Gastroesophageal sphincter (tissue), 4 donors: ENCODE data around the gene ZNF789. TPM values are rescaled to one million over a fixed set of nuclear protein-coding genes. Genes with fewer than 3 reads are reported as not detected.

Source experiments
- ATAC-seq: fragments of 150-250 bp; one replicate; pipeline ENCODE4 v1.9.1; 2016; ENCODE audit warnings: mild to moderate bottlenecking, moderate library complexity
- H3K27ac ChIP-seq, 4 donors: fragments of 200-600 bp; sonication (generic) in 3 of 4; 1 replicate in 3 of 4; 2 replicates in 1 of 4; pipeline ENCODE4 v1.5.1; 2016 to 2019
- H3K27me3 ChIP-seq: fragments of 200-600 bp; sonication (generic); one replicate; pipeline ENCODE4 v1.5.1; 2019
- H3K36me3 ChIP-seq, 2 donors: fragments of 200-600 bp; sonication (generic); one replicate each; pipeline ENCODE4 v1.5.1; 2019; ENCODE audit warnings: control low read depth in 1 of 2
- H3K4me1 ChIP-seq, 3 donors: fragments of 200-600 bp; sonication (generic); 1 replicate in 2 of 3; 2 replicates in 1 of 3; pipeline ENCODE4 v1.5.1; 2016 to 2019; ENCODE audit warnings: control low read depth in 2 of 3
- H3K4me3 ChIP-seq, 2 donors: fragments of 200-600 bp; sonication (generic); one replicate each; pipeline ENCODE4 v1.5.1; 2019; ENCODE audit warnings: mild to moderate bottlenecking in 1 of 2, moderate library complexity in 1 of 2
- H3K9me3 ChIP-seq, 3 donors: fragments of 200-600 bp; sonication (generic); one replicate each; pipeline ENCODE4 v1.5.1; 2017 to 2019; ENCODE audit warnings: control low read depth in 2 of 3
- EP300 ChIP-seq: sonication (generic); formaldehyde crosslinking; IDR thresholded peaks from one replicate; pipeline ENCODE4 v1.6.1; 2017; ENCODE audit warnings: antibody characterized with exemption, mild to moderate bottlenecking
- POLR2A ChIP-seq, 2 donors: fragments of 450-650 bp; IDR thresholded peaks; one replicate each; pipeline ENCODE4 v1.6.1; 2017; ENCODE audit warnings: antibody characterized with exemption in 2 of 2, mild to moderate bottlenecking in 2 of 2, moderate library complexity in 1 of 2
- POLR2AphosphoS5 ChIP-seq: sonication (generic); formaldehyde crosslinking; IDR thresholded peaks from one replicate; pipeline ENCODE4 v1.6.1; 2017; ENCODE audit warnings: antibody characterized with exemption
- WGBS, 2 donors: methylation state at CpG; one replicate each; pipeline ENCODE4 v1.1.5; 2018; ENCODE audit warnings: low coverage in 1 of 2; 5-methylcytosine and 5-hydroxymethylcytosine counted together
- total RNA-seq, 4 donors: library from RNA; depleted of rRNA; stranded (reverse); fragments of >200 nt; gene quantifications; one replicate each; pipeline ENCODE4 v1.1.0, GENCODE V29; 2016
- TF ChIP-seq, protein P1 (sequence below), 4 experiments: fragments of 200-600 bp in 2 of 4; fragments of 450-650 bp in 2 of 4; sonication (generic) in 1 of 4; IDR thresholded peaks; one replicate each; pipeline ENCODE4 v1.5.1; 2017 to 2019; ENCODE audit warnings: antibody characterized with exemption in 4 of 4, mild to moderate bottlenecking in 2 of 4, moderate library complexity in 2 of 4

Gene ZNF789
- total RNA-seq, 4 donors from 2014 or later, result 1.4 to 4.8 (median 4.6) TPM

DNA sequence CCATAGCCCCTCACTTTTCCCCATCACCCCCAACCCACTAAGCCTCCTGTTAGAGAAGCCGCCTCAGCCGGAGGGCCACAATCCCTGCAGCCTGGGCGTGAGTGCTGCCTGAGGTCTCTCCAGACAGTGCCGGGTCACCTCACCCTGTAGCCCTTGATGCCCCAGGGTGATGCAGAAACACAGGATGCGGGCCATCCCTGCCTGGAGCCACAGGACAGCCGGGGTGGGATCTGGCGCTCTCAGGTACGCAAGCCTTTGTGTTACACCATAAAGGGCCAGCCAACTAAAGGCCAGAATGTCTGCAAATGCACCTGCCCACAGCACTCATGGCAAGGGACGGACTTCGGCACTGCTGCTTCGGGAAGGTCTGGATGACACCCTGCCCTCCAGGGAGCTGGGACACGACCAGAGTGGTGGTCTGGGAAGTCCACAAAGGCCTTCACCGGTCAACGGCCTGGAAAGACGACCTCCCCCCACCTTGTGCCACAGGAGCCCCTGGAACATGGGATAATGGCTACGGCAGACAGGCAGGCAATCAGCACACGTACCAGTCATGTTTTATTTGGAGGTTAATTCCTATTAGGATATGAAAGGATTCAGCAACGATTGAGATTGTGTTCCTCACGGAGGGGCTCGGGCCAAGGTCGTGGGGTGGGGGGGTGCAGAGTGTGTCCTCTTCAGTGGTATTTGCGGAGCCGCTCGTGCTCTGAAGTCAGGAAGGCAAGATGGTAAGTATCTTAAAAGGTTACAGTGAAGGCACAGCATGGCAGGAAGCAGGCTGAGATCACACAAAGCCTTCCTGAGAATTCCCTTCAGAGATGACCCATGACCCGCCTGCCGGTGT, 14.8 kb upstream of the ZNF789 start:
- Histone ChIP-seq H3K36me3 (peaks cover 0 to 91% of the 10 kb centered on the region in 2 donors), H3K27me3 (no peaks in the 10 kb centered on the region), H3K4me3 (no peak overlapping the region), H3K9me3 (no peaks in the 10 kb centered on the region), H3K4me1 (peaks cover 0 to 31% (median 4%) of the 10 kb centered on the region in 3 donors), H3K27ac (no peak overlapping the region)
- 74% methylated on average over 5 of the region's 26 CpGs; no CpG with 5 or more reads in 1 of the 2 donors for WGBS, 2 donors
- TF ChIP-seq POLR2AphosphoS5, result no peak
- TF ChIP-seq EP300, result no peak
- no peak for ATAC-seq

DNA sequence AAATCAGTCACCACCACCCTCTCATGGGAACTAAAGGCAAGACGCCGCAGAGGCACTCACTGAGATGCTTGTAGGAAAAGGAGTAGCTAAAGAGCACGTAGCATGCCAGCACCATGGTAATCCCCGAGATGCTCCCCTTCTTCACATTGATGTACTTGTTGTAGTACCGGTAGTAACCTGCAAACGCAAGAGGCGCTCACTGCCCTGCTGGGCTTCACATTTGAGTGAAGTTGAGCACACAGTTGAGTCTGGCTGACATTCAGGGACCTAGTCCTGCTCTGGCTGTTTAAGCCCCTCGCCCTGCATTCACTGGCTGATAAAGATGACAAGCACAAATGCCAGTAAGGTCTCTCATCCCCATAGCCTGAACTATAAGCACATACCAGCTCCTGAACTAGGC, 13.6 kb upstream of the ZNF789 start:
- H3K36me3 ChIP-seq, result peaks cover 0 to 91% of the 10 kb centered on the region in 2 donors
- H3K4me1 ChIP-seq, result peaks cover 0 to 44% (median 4%) of the 10 kb centered on the region in 3 donors
- H3K27ac ChIP-seq, result no peak overlapping the region
- WGBS, 2 donors, result 81% methylated on average over 6 of the region's 8 CpGs; no CpG with 5 or more reads in 1 of the 2 donors
- no peaks in the 10 kb centered on the region for H3K27me3 ChIP-seq
- TF ChIP-seq, protein P1, sequence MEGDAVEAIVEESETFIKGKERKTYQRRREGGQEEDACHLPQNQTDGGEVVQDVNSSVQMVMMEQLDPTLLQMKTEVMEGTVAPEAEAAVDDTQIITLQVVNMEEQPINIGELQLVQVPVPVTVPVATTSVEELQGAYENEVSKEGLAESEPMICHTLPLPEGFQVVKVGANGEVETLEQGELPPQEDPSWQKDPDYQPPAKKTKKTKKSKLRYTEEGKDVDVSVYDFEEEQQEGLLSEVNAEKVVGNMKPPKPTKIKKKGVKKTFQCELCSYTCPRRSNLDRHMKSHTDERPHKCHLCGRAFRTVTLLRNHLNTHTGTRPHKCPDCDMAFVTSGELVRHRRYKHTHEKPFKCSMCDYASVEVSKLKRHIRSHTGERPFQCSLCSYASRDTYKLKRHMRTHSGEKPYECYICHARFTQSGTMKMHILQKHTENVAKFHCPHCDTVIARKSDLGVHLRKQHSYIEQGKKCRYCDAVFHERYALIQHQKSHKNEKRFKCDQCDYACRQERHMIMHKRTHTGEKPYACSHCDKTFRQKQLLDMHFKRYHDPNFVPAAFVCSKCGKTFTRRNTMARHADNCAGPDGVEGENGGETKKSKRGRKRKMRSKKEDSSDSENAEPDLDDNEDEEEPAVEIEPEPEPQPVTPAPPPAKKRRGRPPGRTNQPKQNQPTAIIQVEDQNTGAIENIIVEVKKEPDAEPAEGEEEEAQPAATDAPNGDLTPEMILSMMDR (IDR thresholded peaks at IDR 0.05), result peak in 1 of 4 experiments; percentile 9
- TF ChIP-seq POLR2A (IDR thresholded peaks at IDR 0.05) (no peak), POLR2AphosphoS5 (no peak)
- H3K4me3 ChIP-seq, result no peak overlapping the region
- no peak for ATAC-seq
- no peaks in the 10 kb centered on the region for H3K9me3 ChIP-seq

DNA sequence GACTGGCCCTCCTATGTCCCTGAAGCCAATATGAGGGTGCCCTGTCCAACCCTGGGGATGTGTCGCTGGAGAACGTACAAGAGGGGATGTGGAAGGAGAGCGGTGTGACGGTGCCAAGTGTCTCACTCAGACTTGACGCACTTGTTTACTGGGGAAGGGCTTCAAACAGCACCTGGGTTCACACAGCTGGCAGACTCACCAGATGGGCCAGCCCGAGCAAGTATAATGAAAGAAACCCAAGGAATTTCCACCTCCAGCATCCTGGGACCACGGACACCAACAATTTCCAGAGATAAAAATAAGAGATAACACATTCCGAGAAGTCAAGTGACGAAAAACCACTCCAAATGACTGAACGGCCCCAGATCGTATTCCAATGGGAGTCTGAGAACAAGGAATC, 12.0 kb upstream of the ZNF789 start:
- H3K27ac ChIP-seq, result no peak overlapping the region
- H3K36me3 ChIP-seq, result peaks cover 0 to 76% of the 10 kb centered on the region in 2 donors
- no peak overlapping the region for H3K4me3 ChIP-seq
- TF ChIP-seq EP300 (no peak), POLR2A (IDR thresholded peaks at IDR 0.05) (no peak), POLR2AphosphoS5 (no peak)
- TF ChIP-seq, protein P1 (IDR thresholded peaks at IDR 0.05), result no peak
- H3K27me3 ChIP-seq, result no peaks in the 10 kb centered on the region
- H3K9me3 ChIP-seq, result no peaks in the 10 kb centered on the region
- ATAC-seq, result no peak
- 70 to 84% methylated on average over 4 to 9 of the region's 11 CpGs for WGBS, 2 donors
- H3K4me1 ChIP-seq, result peaks cover 0 to 59% (median 15%) of the 10 kb centered on the region in 3 donors

DNA sequence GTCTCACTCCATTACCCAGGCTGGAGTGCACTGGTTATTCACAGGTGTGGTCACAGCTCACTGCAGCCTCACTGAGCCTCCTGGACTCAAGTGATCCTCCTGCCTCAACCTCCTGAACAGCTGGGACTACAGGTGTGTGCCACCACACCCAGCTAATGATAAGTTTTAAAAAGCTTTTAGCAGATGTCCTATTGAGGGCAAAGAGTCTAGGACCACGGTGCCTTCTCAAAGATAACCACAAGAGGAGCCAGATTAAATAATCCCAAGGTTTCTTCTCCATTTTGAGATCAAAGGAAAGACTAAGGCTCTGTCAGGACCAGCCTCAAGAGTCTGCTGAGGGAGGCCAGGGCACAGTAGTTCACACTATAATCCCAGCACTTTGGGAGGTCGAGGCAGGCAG, 11.5 kb upstream of the ZNF789 start:
- 67 to 100% methylated on average over 1 of the region's 2 CpGs for WGBS, 2 donors
- TF ChIP-seq, protein P1 (IDR thresholded peaks at IDR 0.05), result no peak
- TF ChIP-seq POLR2A (IDR thresholded peaks at IDR 0.05) (no peak), POLR2AphosphoS5 (no peak), EP300 (no peak)
- peaks cover 0 to 60% (median 15%) of the 10 kb centered on the region in 3 donors for H3K4me1 ChIP-seq
- peaks cover 0 to 71% of the 10 kb centered on the region in 2 donors for H3K36me3 ChIP-seq
- no peak overlapping the region for H3K4me3 ChIP-seq
- H3K27ac ChIP-seq, result no peak overlapping the region
- H3K9me3 ChIP-seq, result no peaks in the 10 kb centered on the region
- no peaks in the 10 kb centered on the region for H3K27me3 ChIP-seq
- no peak for ATAC-seq

DNA sequence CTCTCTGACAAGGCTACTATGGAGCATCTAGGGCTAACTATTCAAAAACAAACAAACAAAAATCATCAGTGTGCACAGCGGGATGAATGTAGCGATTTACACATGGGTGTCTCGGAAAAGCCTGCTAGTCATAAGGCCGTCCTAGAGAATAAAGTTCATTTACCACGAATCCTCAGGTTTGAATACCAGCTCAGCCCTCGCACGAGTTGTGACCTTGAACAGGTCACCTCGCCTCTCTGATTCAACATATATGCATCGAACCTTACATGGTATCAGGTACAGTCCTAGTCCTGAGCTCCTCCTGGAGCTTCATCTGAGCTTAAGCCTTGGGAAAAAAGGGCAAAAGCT, 7.3 kb upstream of the ZNF789 start:
- WGBS, 2 donors, result 5% methylated on average over 4 to 7 of the region's 9 CpGs
- H3K4me3 ChIP-seq, result peak overlapping the region; percentile 52 to 81

More for the DNA sequence above, 7.3 kb upstream of the ZNF789 start:
- ATAC-seq, result no peak
- peaks cover 0 to 56% (median 15%) of the 10 kb centered on the region in 3 donors for H3K4me1 ChIP-seq
- TF ChIP-seq POLR2AphosphoS5 (no peak), EP300 (no peak), POLR2A (IDR thresholded peaks at IDR 0.05) (no peak)
- TF ChIP-seq, protein P1 (IDR thresholded peaks at IDR 0.05), result no peak
- H3K27ac ChIP-seq, result peak overlapping the region; percentile 35 to 90 (median 90)
- H3K27me3 ChIP-seq, result peaks cover 4% of the 10 kb centered on the region
- no peaks in the 10 kb centered on the region for H3K9me3 ChIP-seq
- peaks cover 0 to 29% of the 10 kb centered on the region in 2 donors for H3K36me3 ChIP-seq
